Mesothelial cell of epicardium (in vitro differentiated cells): ENCODE data around the gene ATG4C. TPM values are rescaled to one million over a fixed set of nuclear protein-coding genes. Genes with fewer than 3 reads are reported as not detected.
"Not testable (repeated sequence)": the region's sequence is repeated elsewhere in the genome, so short reads cannot be mapped to it uniquely, and the experiment has no call there.

Source experiments
- DNase-seq, 2 experiments: peaks; one replicate each; pipeline ENCODE4 v3.0.0; 2021; ENCODE audit warnings: low spot score in 2 of 2; ENCODE audit not compliant: unreplicated experiment in 2 of 2
- H3K27ac Mint-ChIP-seq: 2 replicates; pipeline ENCODE4 v1.8.0; 2021; ENCODE audit warnings: mixed read lengths
- H3K27me3 Mint-ChIP-seq: 2 replicates; pipeline ENCODE4 v1.8.0; 2021; ENCODE audit warnings: low read depth, mixed read lengths
- H3K36me3 Mint-ChIP-seq: 2 replicates; pipeline ENCODE4 v1.8.0; 2021; ENCODE audit warnings: mixed read lengths
- H3K4me1 Mint-ChIP-seq: 2 replicates; pipeline ENCODE4 v1.8.0; 2021; ENCODE audit warnings: mixed read lengths
- H3K4me3 Mint-ChIP-seq: 2 replicates; pipeline ENCODE4 v1.8.0; 2021; ENCODE audit warnings: mild to moderate bottlenecking, moderate library complexity, mixed read lengths
- H3K9me3 Mint-ChIP-seq: 2 replicates; pipeline ENCODE4 v1.8.0; 2021; ENCODE audit warnings: mixed read lengths
- CTCF ChIP-seq: fragments of 200-600 bp; sonication (generic); IDR thresholded peaks from one replicate; pipeline ENCODE4 v1.5.0; 2021; ENCODE audit warnings: antibody characterized with exemption; ENCODE audit not compliant: unreplicated experiment
- total RNA-seq: library from RNA; stranded (reverse); gene quantifications from 3 replicates; pipeline ENCODE4 v1.2.1, GENCODE V29; 2021

Gene ATG4C
- total RNA-seq, 1 donor from 2014 or later, result 11.4 TPM

DNA sequence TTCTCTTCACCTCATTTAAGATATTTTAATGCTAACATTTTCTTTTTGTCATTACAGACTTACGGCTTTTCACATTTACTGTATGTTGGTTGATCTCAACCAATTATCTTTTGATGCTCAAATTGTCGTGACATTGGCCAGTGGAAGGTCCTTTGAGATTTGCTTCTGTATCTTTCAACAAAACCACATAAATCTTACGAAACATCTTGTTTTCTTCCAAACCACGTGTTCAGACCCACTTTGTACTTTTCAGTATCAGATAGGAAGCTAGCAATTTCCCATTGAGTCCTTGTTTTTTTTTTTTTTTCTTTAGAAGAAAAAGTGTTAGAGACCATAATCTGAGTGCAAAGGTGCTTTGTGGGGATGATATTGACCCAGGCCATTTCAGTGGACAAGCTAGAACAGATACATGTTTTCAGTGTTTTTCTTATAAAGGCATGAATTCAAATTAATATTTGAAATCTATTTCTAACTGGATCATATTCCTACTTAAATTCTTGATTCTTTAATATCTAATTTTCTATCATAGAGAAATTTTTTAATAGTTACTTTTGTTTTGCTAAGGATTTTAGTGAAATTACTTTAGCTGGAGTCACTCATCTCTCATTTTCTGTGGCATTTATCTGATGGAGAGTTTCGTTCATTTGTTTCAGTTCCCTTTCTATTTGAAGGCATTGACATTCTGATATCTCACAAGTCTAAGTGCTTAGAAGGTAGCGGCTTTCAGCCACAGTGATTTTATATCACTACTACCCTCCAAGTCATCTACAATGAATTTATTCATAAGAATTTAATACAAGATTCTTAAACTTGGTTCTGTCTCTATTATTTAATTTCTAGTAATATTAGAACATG lies 26.7 kb downstream of the ATG4C start:
- H3K27me3 Mint-ChIP-seq, result no peaks in the 10 kb centered on the region
- peaks cover 33% of the 10 kb centered on the region for H3K9me3 Mint-ChIP-seq
- TF ChIP-seq CTCF, result no peak
- no peak overlapping the region for H3K4me3 Mint-ChIP-seq
- no peak overlapping the region for H3K27ac Mint-ChIP-seq
- DNase-seq, result no peak
- no peaks in the 10 kb centered on the region for H3K4me1 Mint-ChIP-seq
- H3K36me3 Mint-ChIP-seq, result peaks cover 59% of the 10 kb centered on the region

- Mint-ChIP-seq H3K4me1 (no peaks in the 10 kb centered on the region), H3K9me3 (peaks cover 15% of the 10 kb centered on the region), H3K4me3 (no peak overlapping the region), H3K27ac (no peak overlapping the region), H3K36me3 (peaks cover 20% of the 10 kb centered on the region), H3K27me3 (no peaks in the 10 kb centered on the region)
- DNase-seq, result no peak
- TF ChIP-seq CTCF, result no peak
Observed at GRCh38 chr1:62823556-62823955, 39.6 kb downstream of the ATG4C start.

DNA sequence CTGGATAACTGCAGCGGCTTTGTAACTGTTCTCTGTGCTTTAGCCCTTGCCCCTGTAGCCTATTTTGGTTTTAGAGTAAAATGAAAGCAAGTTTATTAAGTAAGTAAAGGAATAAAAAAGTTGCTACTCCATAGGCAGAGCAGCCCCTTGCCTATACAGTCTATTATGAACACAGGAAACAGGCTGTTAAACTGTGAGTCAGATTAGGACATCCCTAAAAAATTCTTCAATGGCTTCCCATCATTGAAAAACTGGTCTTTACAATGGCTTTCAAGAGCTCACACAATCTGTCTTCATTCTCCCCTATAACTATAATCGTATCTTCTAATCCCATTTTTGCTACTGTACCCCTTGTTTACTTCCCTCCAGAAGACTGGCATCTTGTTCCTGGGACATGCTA lies 43.0 kb downstream of the ATG4C start:
- Mint-ChIP-seq H3K9me3 (peaks cover 15% of the 10 kb centered on the region), H3K27ac (no peak overlapping the region), H3K4me1 (peaks cover 3% of the 10 kb centered on the region), H3K36me3 (peaks cover 20% of the 10 kb centered on the region), H3K4me3 (no peak overlapping the region), H3K27me3 (no peaks in the 10 kb centered on the region)
- TF ChIP-seq CTCF, result no peak
- DNase-seq, result no peak

DNA sequence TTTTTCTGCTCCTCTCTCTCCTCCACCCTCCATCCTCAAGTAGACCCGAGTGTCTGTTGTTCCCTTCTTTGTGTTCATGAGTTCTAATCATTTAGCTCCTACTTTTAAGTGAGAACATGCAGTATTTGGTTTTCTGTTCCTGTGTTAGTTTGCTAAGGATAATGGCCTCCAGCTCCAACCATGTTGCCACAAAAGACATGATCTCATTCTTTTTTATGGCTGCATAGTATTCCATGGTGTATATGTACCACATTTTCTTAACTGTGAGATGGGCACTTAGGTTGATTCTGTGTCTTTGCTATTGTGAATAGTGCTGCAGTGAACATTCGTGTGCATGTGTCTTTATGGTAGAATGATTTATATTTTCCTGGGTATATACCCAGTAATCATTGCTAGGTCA lies 43.9 kb downstream of the ATG4C start:
- not testable (repeated sequence) for H3K4me3 Mint-ChIP-seq, H3K27ac Mint-ChIP-seq, H3K27me3 Mint-ChIP-seq, DNase-seq, H3K4me1 Mint-ChIP-seq
- H3K36me3 Mint-ChIP-seq, result peaks cover 20% of the 10 kb centered on the region
- peaks cover 15% of the 10 kb centered on the region for H3K9me3 Mint-ChIP-seq

GRCh38 chr1:62832276-62832675 lies 48.3 kb downstream of the ATG4C start:
- Mint-ChIP-seq H3K27ac (no peak overlapping the region), H3K4me3 (no peak overlapping the region), H3K9me3 (peaks cover 9% of the 10 kb centered on the region), H3K4me1 (peaks cover 3% of the 10 kb centered on the region), H3K36me3 (peaks cover 11% of the 10 kb centered on the region), H3K27me3 (no peaks in the 10 kb centered on the region)
- TF ChIP-seq CTCF, result no peak
- no peak for DNase-seq

GRCh38 chr1:62833529-62833928 lies 49.6 kb downstream of the ATG4C start:
- no peak overlapping the region for H3K27ac Mint-ChIP-seq
- H3K27me3 Mint-ChIP-seq, result no peaks in the 10 kb centered on the region
- DNase-seq, result no peak
- TF ChIP-seq CTCF, result no peak
- peaks cover 2% of the 10 kb centered on the region for H3K36me3 Mint-ChIP-seq
- no peak overlapping the region for H3K4me3 Mint-ChIP-seq
- H3K9me3 Mint-ChIP-seq, result no peaks in the 10 kb centered on the region
- peaks cover 3% of the 10 kb centered on the region for H3K4me1 Mint-ChIP-seq
